ENCODE data around the gene ERP44. TPM values are rescaled to one million over a fixed set of nuclear protein-coding genes. Genes with fewer than 3 reads are reported as not detected.

The ERP44 gene
- total RNA-seq, 1 donor from 2014 or later, result 19.3 TPM

DNA sequence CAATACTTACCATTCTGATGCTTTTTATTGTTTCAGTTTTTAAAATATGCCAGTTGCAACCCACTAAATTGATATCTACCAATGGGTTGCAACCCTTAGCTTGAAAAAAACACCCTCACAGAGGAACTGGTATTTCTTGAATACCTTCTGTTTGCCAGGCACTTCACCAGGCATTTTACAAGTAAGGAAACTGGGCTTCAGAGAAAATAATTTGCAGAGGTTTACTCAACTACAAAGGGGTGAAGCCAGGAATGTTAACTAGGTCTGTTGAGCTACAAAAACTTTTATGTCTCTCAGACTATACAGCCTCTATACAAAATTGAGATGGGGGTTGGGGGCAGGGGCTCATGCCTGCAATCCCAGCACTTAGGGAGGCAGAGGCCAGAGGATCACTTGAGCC is 127.4 kb downstream of the ERP44 start:
- no peaks in the 10 kb centered on the region for H3K4me1 Mint-ChIP-seq (ENCODE audit: low read depth, unreplicated experiment)
- no peak overlapping the region for H3K4me3 Mint-ChIP-seq (ENCODE audit: unreplicated experiment)
- H3K27ac Mint-ChIP-seq (ENCODE audit: unreplicated experiment), result no peak overlapping the region
- H3K36me3 Mint-ChIP-seq (ENCODE audit: unreplicated experiment), result no peaks in the 10 kb centered on the region
- no peak for TF ChIP-seq CTCF (IDR thresholded peaks at IDR 0.05; ENCODE audit: partially characterized antibody, unreplicated experiment)
- no peaks in the 10 kb centered on the region for H3K9me3 Mint-ChIP-seq (ENCODE audit: unreplicated experiment)
- DNase-seq, result no peak
- H3K27me3 Mint-ChIP-seq (ENCODE audit: unreplicated experiment), result peaks cover 2% of the 10 kb centered on the region

- H3K36me3 Mint-ChIP-seq (ENCODE audit: unreplicated experiment), result no peaks in the 10 kb centered on the region
- H3K27me3 Mint-ChIP-seq (ENCODE audit: unreplicated experiment), result peaks cover 2% of the 10 kb centered on the region
- no peaks in the 10 kb centered on the region for H3K4me1 Mint-ChIP-seq (ENCODE audit: low read depth, unreplicated experiment)
- no peak overlapping the region for H3K27ac Mint-ChIP-seq (ENCODE audit: unreplicated experiment)
- DNase-seq, result no peak
- no peaks in the 10 kb centered on the region for H3K9me3 Mint-ChIP-seq (ENCODE audit: unreplicated experiment)
- H3K4me3 Mint-ChIP-seq (ENCODE audit: unreplicated experiment), result no peak overlapping the region
- TF ChIP-seq CTCF (IDR thresholded peaks at IDR 0.05; ENCODE audit: partially characterized antibody, unreplicated experiment), result no peak
Observed at GRCh38 chr9:99970481-99970880, 128.3 kb downstream of the ERP44 start.

- H3K4me3 Mint-ChIP-seq (ENCODE audit: unreplicated experiment), result no peak overlapping the region
- H3K4me1 Mint-ChIP-seq (ENCODE audit: low read depth, unreplicated experiment), result no peaks in the 10 kb centered on the region
- H3K27me3 Mint-ChIP-seq (ENCODE audit: unreplicated experiment), result peaks cover 2% of the 10 kb centered on the region
- H3K27ac Mint-ChIP-seq (ENCODE audit: unreplicated experiment), result no peak overlapping the region
- no peaks in the 10 kb centered on the region for H3K9me3 Mint-ChIP-seq (ENCODE audit: unreplicated experiment)
- no peaks in the 10 kb centered on the region for H3K36me3 Mint-ChIP-seq (ENCODE audit: unreplicated experiment)
- DNase-seq, result no peak
- no peak for TF ChIP-seq CTCF (IDR thresholded peaks at IDR 0.05; ENCODE audit: partially characterized antibody, unreplicated experiment)
Observed at GRCh38 chr9:99967457-99967856, 131.3 kb downstream of the ERP44 start.

- no peak for DNase-seq
- Mint-ChIP-seq H3K4me1 (ENCODE audit: low read depth, unreplicated experiment) (no peaks in the 10 kb centered on the region), H3K27ac (ENCODE audit: unreplicated experiment) (no peak overlapping the region), H3K27me3 (ENCODE audit: unreplicated experiment) (peaks cover 2% of the 10 kb centered on the region), H3K36me3 (ENCODE audit: unreplicated experiment) (no peaks in the 10 kb centered on the region), H3K9me3 (ENCODE audit: unreplicated experiment) (no peaks in the 10 kb centered on the region), H3K4me3 (ENCODE audit: unreplicated experiment) (no peak overlapping the region)
- no peak for TF ChIP-seq CTCF (IDR thresholded peaks at IDR 0.05; ENCODE audit: partially characterized antibody, unreplicated experiment)
Observed at GRCh38 chr9:99966716-99967115, 132.1 kb downstream of the ERP44 start.

DNA sequence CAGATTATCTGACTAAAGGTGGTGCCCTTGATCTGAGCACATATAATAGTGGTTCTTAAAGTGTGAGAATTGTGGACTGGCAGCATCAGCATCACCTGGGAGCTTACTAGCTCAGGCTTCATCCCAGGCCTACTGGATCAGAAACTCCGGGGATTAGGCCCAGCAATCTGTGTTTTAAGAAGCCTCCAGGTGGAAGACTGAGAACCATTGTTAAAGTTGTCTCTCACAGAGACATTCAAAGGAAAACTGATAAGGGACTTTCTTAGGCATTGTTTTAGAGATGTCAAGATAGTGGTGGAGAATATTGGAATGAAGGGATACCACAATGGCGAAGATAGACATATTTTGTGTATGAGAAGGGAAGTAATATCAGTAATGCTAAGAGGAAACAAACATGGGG is 132.8 kb downstream of the ERP44 start:
- no peak overlapping the region for H3K27ac Mint-ChIP-seq (ENCODE audit: unreplicated experiment)
- no peaks in the 10 kb centered on the region for H3K36me3 Mint-ChIP-seq (ENCODE audit: unreplicated experiment)
- peaks cover 2% of the 10 kb centered on the region for H3K27me3 Mint-ChIP-seq (ENCODE audit: unreplicated experiment)
- no peak for DNase-seq
- no peak for TF ChIP-seq CTCF (IDR thresholded peaks at IDR 0.05; ENCODE audit: partially characterized antibody, unreplicated experiment)
- no peaks in the 10 kb centered on the region for H3K9me3 Mint-ChIP-seq (ENCODE audit: unreplicated experiment)
- no peak overlapping the region for H3K4me3 Mint-ChIP-seq (ENCODE audit: unreplicated experiment)
- H3K4me1 Mint-ChIP-seq (ENCODE audit: low read depth, unreplicated experiment), result no peaks in the 10 kb centered on the region

Data from glutamatergic neuron (in vitro differentiated cells).